Measurements from ENCODE around the gene DSG2. TPM values are rescaled to one million over a fixed set of nuclear protein-coding genes. Genes with fewer than 3 reads are reported as not detected.

Gene DSG2
- total and polyA plus RNA-seq, 2 experiments from 2014 or later, result 67.7 to 105 TPM

DNA sequence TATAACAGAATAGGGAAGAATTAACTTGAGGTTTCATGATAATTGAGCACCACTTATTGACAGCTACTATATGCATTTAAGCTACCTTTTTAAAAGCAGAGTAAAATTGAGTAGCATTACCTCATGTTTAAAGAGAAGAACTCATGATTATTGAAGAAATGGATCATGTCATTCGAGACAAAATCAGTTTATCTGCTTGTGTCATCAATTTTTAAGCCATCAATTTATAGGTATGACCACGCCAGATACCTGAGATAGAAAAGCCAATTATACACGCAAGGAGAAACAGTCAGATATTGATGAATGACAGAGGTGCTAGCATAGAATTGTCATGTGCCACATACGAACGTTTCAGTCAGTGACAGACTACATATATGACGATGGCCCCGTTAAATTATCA is 28.4 kb downstream of the DSG2 start:
- no peak overlapping the region for H3K27ac ChIP-seq
- TF ChIP-seq EZH2 (IDR thresholded peaks at IDR 0.05; ENCODE audit: borderline replicate concordance) (no peak), EZH2phosphoT487 (IDR thresholded peaks at IDR 0.05; ENCODE audit: low read depth, severe bottlenecking, unreplicated experiment) (no peak)
- TF ChIP-seq, protein P1, sequence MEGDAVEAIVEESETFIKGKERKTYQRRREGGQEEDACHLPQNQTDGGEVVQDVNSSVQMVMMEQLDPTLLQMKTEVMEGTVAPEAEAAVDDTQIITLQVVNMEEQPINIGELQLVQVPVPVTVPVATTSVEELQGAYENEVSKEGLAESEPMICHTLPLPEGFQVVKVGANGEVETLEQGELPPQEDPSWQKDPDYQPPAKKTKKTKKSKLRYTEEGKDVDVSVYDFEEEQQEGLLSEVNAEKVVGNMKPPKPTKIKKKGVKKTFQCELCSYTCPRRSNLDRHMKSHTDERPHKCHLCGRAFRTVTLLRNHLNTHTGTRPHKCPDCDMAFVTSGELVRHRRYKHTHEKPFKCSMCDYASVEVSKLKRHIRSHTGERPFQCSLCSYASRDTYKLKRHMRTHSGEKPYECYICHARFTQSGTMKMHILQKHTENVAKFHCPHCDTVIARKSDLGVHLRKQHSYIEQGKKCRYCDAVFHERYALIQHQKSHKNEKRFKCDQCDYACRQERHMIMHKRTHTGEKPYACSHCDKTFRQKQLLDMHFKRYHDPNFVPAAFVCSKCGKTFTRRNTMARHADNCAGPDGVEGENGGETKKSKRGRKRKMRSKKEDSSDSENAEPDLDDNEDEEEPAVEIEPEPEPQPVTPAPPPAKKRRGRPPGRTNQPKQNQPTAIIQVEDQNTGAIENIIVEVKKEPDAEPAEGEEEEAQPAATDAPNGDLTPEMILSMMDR (IDR thresholded peaks at IDR 0.05; ENCODE audit: poor library complexity), result no peak
- H3K4me3 ChIP-seq, result no peak overlapping the region
- no peak overlapping the region for H2AFZ ChIP-seq
- no peaks in the 10 kb centered on the region for H3K79me2 ChIP-seq
- no peak overlapping the region for H3K4me2 ChIP-seq
- no peaks in the 10 kb centered on the region for H4K20me1 ChIP-seq (ENCODE audit: insufficient read depth, poor library complexity, severe bottlenecking)
- WGBS (ENCODE audit: low lambda C conversion rate, missing lambda C conversion rate), result 92% methylated on average over 7 of the region's 7 CpGs
- no peaks in the 10 kb centered on the region for H3K4me1 ChIP-seq (ENCODE audit: insufficient read depth)
- DNase-seq (ENCODE audit: low spot score), result no peak
- H3K9me3 ChIP-seq (ENCODE audit: low read depth), result no peaks in the 10 kb centered on the region
- no peaks in the 10 kb centered on the region for H3K9me2 ChIP-seq (replicated peaks; ENCODE audit: insufficient read depth)
- H3K27me3 ChIP-seq, result no peaks in the 10 kb centered on the region
- no peaks in the 10 kb centered on the region for H3K36me3 ChIP-seq (replicated peaks; ENCODE audit: insufficient read depth, low read depth)

- Histone ChIP-seq H2AFZ (no peak overlapping the region), H3K9me2 (replicated peaks; ENCODE audit: insufficient read depth) (no peaks in the 10 kb centered on the region), H3K79me2 (no peaks in the 10 kb centered on the region), H3K4me2 (no peak overlapping the region), H3K27me3 (no peaks in the 10 kb centered on the region), H4K20me1 (ENCODE audit: insufficient read depth, poor library complexity, severe bottlenecking) (no peaks in the 10 kb centered on the region), H3K9me3 (ENCODE audit: low read depth) (no peaks in the 10 kb centered on the region), H3K4me3 (no peak overlapping the region), H3K27ac (no peak overlapping the region), H3K4me1 (ENCODE audit: insufficient read depth) (no peaks in the 10 kb centered on the region), H3K36me3 (replicated peaks; ENCODE audit: insufficient read depth, low read depth) (no peaks in the 10 kb centered on the region)
- no peak for DNase-seq (ENCODE audit: low spot score)
- WGBS (ENCODE audit: low lambda C conversion rate, missing lambda C conversion rate), result 77% methylated on average over 1 of the region's 1 CpG
- TF ChIP-seq EZH2phosphoT487 (IDR thresholded peaks at IDR 0.05; ENCODE audit: low read depth, severe bottlenecking, unreplicated experiment) (no peak), EZH2 (IDR thresholded peaks at IDR 0.05; ENCODE audit: borderline replicate concordance) (no peak)
- TF ChIP-seq, protein P1 (IDR thresholded peaks at IDR 0.05; ENCODE audit: poor library complexity), result no peak
Observed at GRCh38 chr18:31533236-31533635, 35.3 kb downstream of the DSG2 start.

GRCh38 chr18:31538837-31539236 is 40.9 kb downstream of the DSG2 start:
- H3K9me3 ChIP-seq (ENCODE audit: low read depth), result no peaks in the 10 kb centered on the region
- no peak overlapping the region for H3K4me3 ChIP-seq
- no peak for TF ChIP-seq EZH2 (IDR thresholded peaks at IDR 0.05; ENCODE audit: borderline replicate concordance)
- TF ChIP-seq, protein P1 (IDR thresholded peaks at IDR 0.05; ENCODE audit: poor library complexity), result no peak
- TF ChIP-seq EZH2phosphoT487 (IDR thresholded peaks at IDR 0.05; ENCODE audit: low read depth, severe bottlenecking, unreplicated experiment), result no peak
- H3K4me1 ChIP-seq (ENCODE audit: insufficient read depth), result no peaks in the 10 kb centered on the region
- H3K9me2 ChIP-seq (replicated peaks; ENCODE audit: insufficient read depth), result no peaks in the 10 kb centered on the region
- H3K36me3 ChIP-seq (replicated peaks; ENCODE audit: insufficient read depth, low read depth), result no peaks in the 10 kb centered on the region
- no peak overlapping the region for H3K27ac ChIP-seq
- H3K4me2 ChIP-seq, result no peak overlapping the region
- no peaks in the 10 kb centered on the region for H3K79me2 ChIP-seq
- no peak overlapping the region for H2AFZ ChIP-seq
- DNase-seq (ENCODE audit: low spot score), result no peak
- H4K20me1 ChIP-seq (ENCODE audit: insufficient read depth, poor library complexity, severe bottlenecking), result no peaks in the 10 kb centered on the region
- WGBS (ENCODE audit: low lambda C conversion rate, missing lambda C conversion rate), result 97% methylated on average over 3 of the region's 3 CpGs
- no peaks in the 10 kb centered on the region for H3K27me3 ChIP-seq

- 83% methylated on average over 2 of the region's 2 CpGs for WGBS (ENCODE audit: low lambda C conversion rate, missing lambda C conversion rate)
- Histone ChIP-seq H3K79me2 (no peaks in the 10 kb centered on the region), H3K4me1 (ENCODE audit: insufficient read depth) (no peaks in the 10 kb centered on the region), H3K36me3 (replicated peaks; ENCODE audit: insufficient read depth, low read depth) (no peaks in the 10 kb centered on the region), H3K4me3 (no peak overlapping the region), H3K9me2 (replicated peaks; ENCODE audit: insufficient read depth) (no peaks in the 10 kb centered on the region), H3K27ac (no peak overlapping the region), H4K20me1 (ENCODE audit: insufficient read depth, poor library complexity, severe bottlenecking) (no peaks in the 10 kb centered on the region), H3K27me3 (no peaks in the 10 kb centered on the region), H3K4me2 (no peak overlapping the region), H2AFZ (no peak overlapping the region), H3K9me3 (ENCODE audit: low read depth) (no peaks in the 10 kb centered on the region)
- TF ChIP-seq EZH2phosphoT487 (IDR thresholded peaks at IDR 0.05; ENCODE audit: low read depth, severe bottlenecking, unreplicated experiment) (no peak), EZH2 (IDR thresholded peaks at IDR 0.05; ENCODE audit: borderline replicate concordance) (no peak)
- TF ChIP-seq, protein P1 (IDR thresholded peaks at IDR 0.05; ENCODE audit: poor library complexity), result no peak
- no peak for DNase-seq (ENCODE audit: low spot score)
Observed at GRCh38 chr18:31546476-31546875, 48.5 kb downstream of the DSG2 start.
